ENCODE measurements around the gene SH3GL3.

Gene SH3GL3

DNA sequence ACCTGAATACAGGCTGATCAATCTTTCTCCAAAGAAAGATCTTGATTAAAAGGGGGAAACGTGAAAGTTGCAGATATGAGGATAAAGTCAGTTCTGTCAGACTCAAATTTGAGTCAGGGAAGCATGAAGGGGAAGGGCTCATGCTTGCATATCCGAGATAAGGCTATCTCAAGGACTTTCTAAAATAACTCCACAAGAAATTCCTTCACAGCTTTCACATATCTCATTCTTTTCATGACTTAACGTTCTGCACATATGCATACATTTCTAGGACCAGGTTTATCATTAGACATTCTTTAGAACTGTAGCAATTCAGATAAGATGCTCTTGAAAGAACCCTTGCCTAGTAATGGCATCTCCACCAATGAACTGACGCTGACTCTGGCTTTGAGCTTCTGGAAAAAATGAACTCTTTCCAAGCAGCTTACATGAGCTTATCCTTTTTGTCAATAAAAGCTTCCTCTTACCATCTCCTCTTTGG, 15.9 kb downstream of the SH3GL3 start:
- no peak for DNase-seq

DNA sequence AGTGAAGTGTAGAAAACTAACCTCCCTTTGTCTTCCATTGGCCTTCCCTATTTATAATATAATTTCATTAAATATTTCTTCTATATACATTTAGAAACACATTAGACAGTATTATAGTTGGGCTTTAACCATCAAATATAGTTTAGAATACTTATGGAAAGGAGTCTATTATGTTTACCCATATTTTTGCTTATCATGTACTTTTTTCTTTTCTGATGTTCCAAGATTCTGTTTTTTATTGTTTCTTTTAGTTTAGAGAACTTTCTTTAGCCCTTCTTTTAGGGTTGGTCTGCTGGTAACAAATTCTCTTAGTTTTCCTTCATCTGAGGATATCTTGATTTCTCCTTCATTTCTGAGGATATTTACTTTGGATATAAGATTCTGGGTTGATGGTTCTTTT, 23.7 kb downstream of the SH3GL3 start:
- DNase-seq = no peak

DNA sequence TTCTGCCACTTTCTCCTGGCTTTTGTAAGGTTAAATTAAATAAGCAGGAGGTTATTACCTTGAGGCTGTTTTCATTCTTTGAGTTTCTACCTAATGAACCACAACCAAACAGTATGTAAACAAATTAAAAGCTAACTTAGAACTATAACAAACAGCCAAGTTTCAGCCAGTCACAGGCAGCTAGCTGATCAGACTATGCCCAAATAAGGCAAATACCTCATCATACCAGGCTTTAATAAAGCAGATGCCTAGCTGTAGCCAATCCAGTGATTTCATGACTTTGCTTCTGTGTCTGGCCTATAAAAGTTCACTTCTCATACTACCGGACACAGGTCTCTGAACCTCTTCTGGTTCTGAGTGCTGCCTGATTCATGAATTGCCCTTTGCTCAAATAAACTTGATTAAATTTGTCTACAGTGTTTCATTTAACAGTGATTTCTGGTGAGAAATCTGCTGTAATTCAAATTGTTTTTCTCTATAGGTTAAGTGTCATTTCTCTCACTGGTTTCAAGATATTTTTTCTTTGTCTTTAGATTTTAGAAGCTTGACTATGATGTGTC, 24.2 kb downstream of the SH3GL3 start:
- DNase-seq = no peak

DNA sequence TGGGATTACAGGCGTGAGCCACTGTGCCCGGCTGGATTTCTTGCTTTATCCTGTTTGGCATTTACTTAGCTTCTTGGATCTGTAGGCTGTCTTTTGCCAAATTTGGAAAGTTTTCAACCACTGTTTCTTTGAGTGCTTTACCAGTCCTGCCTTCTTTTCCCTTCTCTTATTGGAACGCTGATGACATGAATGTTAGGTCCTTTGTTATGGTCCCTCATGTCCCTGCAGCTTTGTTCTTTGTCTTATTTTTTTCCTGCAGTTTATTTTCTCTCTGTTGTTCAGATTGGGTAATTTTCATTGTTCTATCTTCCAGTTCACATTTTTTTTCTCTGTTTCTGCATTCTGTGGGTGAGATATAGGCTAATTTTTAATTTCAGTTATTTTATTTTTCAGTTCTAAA, 25.0 kb downstream of the SH3GL3 start:
- DNase-seq = no peak

- no peak for DNase-seq
Measured at GRCh38 chr15:83472797-83473196, 25.7 kb downstream of the SH3GL3 start.

DNA sequence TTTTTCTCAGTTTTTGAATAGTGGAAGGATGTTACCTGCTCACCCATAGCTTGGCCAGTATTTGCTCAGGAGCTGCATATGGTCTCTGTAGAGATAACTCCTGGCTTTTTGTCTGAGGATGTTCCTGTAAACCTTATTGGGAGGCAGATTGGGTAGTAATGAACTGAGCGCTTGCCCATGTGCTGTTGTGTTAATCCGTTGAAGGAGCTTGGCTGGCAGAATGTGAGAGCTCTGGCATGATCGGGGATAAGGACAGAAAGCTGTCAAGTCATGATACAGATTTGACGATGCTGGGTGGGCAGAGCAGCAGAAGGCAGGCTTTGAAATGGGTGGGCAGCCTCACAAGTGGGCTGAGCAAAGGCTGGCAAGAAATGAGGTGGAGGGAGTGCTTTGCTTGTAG, 27.4 kb downstream of the SH3GL3 start:
- DNase-seq = no peak

DNA sequence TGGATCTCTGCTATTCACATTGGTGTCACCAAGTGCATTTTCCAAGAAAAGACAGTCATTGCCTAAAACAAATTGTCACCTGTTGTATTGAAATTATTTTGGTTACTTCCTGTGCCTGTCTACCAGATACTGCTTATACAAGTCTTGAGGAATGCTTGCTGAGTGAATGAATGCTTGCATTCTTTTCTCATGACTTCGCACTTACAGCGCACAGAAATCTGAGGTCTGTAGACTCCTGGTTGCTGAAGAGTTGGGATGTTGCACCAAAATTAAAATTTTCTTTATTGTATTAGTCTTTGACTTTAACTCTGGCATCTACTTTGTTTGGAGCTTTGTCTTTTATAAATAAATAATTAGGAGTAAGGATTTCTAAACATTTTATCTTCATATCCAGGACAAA, 28.4 kb downstream of the SH3GL3 start:
- no peak for DNase-seq

GRCh38 chr15:83476066-83476465, 28.9 kb downstream of the SH3GL3 start:
- no peak for DNase-seq

- DNase-seq = no peak
Measured at GRCh38 chr15:83476708-83477107, 29.6 kb downstream of the SH3GL3 start.

DNA sequence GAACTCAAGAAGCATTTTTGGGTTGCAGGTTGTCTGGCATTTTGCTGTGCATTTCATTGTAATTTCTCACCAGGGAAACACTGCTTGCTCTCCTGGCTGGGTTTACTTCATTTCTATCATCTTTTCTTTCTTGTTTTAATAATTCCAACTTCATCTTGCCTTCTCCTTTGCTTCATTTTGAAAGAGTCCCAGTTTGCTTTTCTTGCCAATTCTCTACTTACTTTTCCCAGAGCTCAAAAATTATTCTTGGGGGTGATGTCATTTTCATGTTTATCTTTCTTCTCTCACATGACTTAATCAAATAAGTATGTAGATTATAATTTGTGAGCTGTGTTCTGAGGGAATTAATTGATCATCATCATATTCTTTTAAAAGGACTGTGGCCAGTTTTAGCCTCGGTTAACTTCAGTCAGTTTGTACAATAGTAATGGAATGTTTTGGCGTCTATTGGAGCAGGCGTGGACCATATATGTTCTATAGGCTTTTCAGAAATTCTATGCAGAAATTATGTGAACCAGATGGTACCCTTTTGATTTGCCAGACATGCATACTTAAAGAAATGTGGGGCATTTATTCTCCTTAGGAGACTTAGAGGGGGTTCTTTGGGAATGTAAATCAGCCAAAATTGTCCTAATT, 30.1 kb downstream of the SH3GL3 start:
- no peak for DNase-seq

- DNase-seq = no peak
Measured at GRCh38 chr15:83477808-83478537, 30.8 kb downstream of the SH3GL3 start.

GRCh38 chr15:83483612-83484011, 36.5 kb downstream of the SH3GL3 start:
- no peak for DNase-seq

- DNase-seq = no peak
Measured at GRCh38 chr15:83484636-83485035, 37.5 kb downstream of the SH3GL3 start.

GRCh38 chr15:83486363-83486762, 39.2 kb downstream of the SH3GL3 start:
- DNase-seq = no peak

GRCh38 chr15:83487519-83487918, 40.4 kb downstream of the SH3GL3 start:
- DNase-seq = no peak

GRCh38 chr15:83489690-83490089, 42.5 kb downstream of the SH3GL3 start:
- no peak for DNase-seq

DNA sequence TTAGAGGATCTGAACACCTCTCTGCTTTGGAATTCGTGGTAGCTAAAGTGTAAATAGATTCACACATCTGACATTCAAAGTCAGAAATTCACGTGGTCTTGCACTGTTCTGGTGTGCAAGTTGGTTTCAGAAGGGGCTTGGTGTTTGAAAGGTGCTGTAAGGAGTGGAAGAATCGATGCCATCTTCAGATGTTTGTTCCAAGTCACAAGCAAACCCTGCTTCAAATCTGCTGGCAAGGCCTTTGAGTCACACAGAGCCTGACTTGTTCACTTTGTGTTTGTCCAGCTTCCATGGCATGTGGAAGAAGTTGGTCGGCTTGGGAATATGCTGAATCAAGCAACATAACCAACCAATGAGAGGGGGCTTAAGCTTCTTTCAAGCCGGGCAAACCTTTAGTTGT, 44.3 kb downstream of the SH3GL3 start:
- no peak for DNase-seq

DNA sequence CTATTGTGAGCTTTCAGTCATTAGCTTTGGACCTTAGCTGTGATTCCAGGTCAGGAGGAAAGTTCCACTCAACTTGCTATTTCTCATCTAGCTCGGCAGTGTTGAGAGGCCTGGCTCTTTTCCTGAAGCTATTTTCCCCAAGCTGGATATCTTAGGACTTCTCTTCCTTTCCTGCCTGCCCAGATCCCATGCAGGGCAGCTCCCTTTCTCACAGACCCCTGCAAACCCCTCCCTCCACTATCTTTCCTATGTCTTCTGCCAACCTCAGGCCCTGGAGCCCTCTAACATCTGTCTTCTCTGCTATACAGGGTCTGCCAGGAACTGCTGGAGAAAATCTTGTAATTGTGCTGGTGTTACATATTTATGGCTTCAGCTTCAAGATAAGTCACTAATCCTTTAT, 49.6 kb downstream of the SH3GL3 start:
- DNase-seq = no peak

DNA sequence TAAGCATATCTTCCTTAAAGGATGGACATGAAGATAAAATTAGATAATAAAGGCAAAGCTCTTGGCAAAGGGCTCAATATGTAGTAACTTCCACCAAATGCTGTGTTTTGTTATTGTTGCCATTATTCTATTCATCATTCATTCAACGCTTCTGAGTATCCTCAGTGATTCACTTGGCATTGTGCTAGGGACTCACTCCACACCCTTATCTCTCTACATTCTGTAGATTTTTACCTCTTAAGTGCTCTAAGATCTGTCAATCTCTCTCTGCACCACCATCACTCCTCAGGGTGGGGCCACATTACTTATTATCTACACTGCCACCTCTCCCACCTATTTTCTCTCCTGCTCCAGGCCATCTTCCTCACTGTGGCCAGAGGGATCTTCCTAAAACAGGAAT, 51.2 kb downstream of the SH3GL3 start:
- DNase-seq = no peak

DNA sequence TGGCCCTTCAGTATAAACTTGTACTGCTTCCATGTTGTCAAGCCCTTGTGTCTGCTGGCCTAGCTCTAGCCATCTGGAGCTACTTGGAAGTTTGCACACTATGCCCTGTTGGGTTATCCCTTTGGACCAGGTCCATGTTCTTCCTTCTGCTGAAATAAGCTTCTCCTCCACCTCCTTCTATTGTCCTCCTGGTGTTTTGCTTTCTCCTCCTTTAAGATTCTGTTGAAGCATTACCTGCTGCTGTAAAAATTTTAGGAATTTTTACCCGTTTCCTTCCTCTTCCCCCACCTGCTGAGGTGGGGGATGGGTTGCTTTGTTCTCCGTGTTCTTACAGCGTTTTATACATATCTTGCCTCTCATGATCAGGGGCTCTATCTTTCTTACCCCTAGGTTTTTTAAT, 51.7 kb downstream of the SH3GL3 start:
- DNase-seq = no peak

DNA sequence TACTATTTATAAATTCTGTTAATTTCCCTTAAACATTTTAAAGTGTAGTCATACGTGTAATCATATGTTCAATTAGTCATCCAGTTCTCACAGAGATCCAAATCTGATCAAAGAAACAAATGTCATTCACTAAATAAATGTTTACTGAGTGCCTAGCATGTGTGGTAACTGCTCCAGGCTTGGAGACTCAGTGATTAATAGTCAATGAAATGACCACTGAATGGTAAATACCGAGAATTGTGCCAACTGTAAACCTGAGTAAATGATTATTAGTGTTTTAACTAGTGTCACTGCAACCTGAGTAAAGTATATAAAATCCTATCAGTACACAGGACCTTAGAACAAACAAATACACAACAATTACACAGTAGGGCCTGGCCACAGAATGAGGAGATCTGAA, 52.3 kb downstream of the SH3GL3 start:
- no peak for DNase-seq

- no peak for DNase-seq
Measured at GRCh38 chr15:83503595-83504364, 56.6 kb downstream of the SH3GL3 start.

DNA sequence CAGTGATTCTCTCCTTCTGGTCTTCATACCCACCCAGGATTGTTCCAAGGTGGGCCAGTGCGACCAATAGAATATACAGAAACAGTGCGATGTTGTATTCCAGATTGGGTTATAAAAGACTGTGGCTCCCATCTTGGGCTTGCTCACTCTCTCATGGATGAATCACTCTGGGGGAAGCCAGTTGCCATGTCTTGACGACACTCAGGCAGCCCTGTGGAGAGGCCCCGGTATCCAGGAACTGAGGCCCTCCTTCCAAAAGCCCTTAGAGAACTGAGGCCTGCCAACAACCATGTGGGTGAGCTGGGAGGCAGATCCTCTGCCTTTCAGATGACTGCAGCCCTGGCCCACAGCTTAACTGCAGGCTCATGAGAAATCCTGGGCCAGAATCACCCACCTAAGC, 57.2 kb downstream of the SH3GL3 start:
- no peak for DNase-seq

- no peak for DNase-seq
Measured at GRCh38 chr15:83510001-83510400, 62.9 kb downstream of the SH3GL3 start.
